ENCODE data around the gene AGAP1. TPM values are rescaled to one million over a fixed set of nuclear protein-coding genes. Genes with fewer than 3 reads are reported as not detected.

The AGAP1 gene
- total RNA-seq, 1 donor from 2014 or later = 9.0 TPM

DNA sequence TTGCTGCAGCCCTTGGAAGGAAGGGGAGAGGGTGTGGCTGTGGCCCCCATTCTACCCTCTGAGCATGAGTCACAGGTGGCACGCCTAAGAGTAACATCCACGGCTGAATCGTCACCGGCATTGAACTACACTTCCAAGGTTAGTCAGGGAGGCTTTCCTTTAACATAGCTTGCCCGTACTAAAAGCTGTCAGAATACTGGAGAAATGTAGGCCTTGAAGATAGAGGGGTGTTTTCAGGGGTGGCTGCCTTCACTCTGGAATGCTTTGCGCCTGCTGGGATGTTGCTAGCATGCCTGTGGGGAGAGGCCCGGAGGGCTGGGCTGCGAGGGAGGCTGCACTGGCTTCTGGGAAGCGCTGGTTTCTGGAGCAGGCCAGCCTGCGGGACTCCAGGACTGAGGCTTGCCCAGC, 333.7 kb downstream of the AGAP1 start:
- DNase-seq = peak; percentile 47

DNA sequence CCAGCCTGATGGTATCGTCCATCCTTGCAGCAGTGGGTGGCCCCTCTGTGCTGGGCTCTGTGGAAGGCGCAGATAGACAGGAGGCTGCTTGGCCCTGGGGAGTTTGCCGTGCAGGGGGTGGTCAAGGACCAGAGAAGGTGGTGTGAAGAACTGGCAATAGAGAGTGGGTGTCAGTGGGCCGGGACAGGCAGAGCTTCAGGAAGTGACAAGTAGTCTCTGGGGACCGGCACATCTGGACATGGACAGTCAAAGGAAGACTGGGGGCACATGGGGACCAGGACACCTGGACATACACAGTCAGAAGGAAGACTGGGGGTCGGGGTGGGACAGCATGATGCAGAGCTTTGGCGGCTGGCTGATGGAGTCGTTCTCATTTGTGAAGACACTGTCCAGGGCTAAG, 335.9 kb downstream of the AGAP1 start:
- no peak for DNase-seq

DNA sequence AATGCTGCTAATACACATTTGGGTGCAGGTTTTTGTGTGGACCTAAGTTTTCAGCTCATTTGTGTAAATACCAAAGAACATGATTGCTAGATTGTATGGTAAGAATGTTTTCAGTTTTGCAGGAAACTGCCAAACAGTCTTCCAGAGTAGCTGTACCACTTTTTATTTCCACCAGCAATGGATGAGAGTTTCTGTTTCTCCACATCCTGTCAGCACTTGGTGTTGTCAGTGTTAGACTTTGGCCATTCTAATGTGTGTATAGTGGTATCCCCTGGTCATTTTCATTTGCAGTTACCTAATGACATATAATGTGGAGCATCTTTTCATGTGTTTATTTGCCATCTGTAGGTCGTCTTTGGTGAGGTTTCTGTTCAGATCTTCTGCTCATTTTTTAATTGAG, 337.9 kb downstream of the AGAP1 start:
- no peak for DNase-seq

DNA sequence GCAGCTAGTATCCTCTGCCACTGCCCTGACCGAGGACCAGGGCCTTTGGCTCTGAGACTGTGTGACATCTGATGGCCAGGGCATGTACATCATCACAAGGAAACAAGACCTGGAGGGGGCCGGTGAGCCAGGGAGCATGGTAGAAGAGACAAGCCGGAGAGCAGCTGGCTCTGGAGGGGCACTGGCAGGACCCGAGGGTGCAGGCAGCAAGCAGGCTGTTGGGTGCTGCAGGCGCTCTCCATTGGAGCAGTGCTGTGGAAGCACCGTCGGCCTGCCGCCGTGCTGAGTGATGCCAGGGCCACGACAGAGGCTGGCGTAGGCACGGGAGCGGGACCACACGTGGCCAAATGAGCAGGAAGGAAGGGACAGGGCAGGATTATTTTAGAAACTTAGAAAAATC, 339.1 kb downstream of the AGAP1 start:
- no peak for DNase-seq

DNA sequence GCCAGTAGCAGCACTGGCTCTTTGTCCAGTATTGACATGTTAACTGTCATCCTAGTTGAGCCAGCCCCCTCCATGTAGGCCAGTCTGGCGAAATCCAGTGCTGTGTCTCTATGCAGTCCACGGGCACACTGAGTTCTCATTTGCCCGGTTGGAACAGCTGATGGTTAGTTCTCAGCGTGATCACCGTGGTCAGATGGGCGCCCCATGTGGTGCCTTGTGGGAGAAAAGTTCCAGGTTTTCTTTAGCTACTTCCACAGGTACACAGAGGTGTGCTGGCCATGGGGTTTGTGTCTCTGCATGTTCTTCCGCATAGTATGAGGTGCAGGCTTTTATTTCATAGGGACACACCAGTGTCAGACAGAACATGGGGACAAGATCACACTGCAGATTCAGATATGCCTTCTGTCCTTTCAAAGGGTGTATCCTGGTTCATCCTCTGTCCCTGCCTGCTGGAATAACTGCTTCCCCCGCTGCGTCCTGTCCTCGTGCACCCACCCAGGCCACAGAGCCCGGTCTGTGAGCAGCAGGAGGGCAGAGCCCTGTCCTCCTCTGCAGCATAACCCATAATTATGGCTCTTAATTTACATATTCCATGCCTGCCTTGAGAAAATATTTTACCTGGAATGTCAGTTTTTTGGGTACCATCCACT, 340.3 kb downstream of the AGAP1 start:
- no peak for DNase-seq

DNA sequence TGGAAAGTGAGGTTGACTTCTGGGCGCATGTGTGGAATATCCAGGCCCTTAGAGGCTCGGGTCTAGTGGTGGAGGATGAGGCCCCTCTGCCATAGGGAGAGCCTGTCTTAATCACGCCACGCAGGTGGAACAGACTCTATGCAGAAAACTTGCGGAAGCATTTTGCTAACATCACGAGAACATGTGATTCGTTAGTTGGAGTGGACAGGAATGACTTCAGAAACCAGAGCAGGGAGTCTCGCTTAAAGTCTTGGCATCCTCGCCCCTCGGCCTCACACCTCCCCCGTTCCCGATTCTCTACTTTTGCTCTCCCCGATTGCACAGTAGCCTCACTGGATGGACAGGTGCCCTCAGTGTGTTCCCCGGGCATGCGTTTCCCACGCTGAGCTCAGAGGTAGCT, 340.9 kb downstream of the AGAP1 start:
- no peak for DNase-seq

DNA sequence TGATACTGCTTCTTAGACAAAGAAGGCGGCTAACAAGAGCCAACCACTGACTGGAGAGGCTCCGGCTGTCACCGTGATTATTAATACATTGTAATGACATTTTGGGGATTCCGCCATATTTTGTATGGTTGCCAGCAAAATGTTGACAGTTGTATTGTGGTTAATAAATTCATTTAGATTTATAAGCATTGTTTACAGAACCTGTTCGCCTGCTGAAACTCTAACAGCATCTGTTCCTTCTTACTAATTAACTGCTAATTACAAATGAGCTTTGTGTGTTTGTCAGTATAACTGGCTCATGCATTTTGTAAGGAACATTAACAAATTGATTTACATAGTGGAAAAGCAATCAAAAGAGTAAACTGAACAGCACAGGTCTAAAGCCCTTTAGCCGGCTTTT, 342.0 kb downstream of the AGAP1 start:
- DNase-seq = no peak

DNA sequence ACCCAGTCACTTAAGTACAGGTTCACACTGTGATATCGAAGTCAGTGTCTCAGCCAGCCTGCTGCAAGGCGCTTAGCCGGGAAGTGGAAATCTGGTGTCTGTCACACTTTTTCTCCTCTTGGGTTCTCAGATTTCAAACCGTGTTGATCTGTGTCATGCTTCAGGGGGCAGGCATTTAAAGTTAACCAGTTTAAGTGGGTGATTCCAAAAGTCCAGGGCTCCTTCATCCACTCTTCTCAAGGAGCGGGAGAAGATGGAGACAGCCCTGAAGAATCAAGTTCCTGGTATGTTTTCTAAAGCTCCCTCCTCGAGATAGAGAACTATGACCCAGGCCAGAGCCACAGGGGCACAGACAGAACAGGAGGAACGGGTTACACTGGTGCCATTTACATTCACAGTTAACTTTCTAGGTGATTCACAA, 342.7 kb downstream of the AGAP1 start:
- DNase-seq = no peak

DNA sequence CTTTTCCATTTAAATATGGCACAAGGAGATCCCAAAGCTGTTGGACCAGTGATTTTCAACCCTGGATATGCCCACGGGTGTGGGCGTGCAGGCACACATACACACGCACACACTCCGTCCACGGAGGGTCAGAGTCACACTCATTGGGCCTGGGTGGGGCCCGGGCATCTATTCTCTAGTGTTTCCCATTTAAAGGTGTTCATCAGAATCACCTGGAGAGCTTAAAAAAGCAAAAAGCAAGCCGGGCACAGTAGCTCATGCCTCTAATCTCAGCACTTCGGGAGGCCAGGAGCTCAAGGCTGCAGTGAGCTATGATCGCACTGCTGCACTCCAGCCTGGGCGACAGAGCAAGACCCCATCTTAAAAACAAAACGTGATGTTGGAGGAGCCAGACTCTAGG, 345.4 kb downstream of the AGAP1 start:
- DNase-seq = no peak

DNA sequence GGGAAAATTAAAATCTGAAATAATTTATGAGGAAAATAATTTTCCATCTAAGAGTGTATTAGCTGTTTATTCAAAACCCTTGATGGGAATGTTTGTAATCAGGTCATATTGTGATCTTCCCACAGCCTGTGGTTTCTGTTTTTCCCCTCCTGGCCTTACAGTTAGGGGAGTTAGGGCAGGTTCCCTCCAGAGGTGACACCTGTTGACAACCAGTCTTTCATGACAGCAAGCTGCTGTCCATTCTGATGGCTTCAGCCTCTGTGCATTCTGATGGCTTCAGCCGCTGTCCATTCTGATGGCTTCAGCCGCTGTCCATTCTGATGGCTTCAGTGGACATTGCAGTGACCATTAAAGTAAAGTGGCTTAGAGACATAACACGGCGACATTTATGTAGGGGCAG, 346.1 kb downstream of the AGAP1 start:
- no peak for DNase-seq

DNA sequence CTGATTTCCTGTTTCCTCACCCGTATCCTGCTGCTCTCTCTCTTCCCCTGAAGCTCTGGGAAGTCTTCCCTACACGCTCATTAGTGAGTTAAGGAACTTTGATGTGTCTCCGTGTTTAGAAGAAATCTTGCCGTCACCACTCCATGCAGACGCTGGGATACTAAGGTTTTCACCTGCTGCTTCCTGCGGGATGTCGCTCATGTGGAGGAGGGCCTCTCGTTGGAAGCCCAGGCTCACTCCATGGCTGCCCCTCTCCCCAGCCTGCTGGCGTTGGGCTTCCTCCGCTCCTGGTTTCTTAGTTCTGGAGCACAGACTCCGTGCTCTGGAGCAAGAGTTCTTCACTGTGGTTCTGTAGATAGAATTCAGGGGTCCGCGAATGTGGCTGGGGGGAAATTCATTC, 348.0 kb downstream of the AGAP1 start:
- no peak for DNase-seq

DNA sequence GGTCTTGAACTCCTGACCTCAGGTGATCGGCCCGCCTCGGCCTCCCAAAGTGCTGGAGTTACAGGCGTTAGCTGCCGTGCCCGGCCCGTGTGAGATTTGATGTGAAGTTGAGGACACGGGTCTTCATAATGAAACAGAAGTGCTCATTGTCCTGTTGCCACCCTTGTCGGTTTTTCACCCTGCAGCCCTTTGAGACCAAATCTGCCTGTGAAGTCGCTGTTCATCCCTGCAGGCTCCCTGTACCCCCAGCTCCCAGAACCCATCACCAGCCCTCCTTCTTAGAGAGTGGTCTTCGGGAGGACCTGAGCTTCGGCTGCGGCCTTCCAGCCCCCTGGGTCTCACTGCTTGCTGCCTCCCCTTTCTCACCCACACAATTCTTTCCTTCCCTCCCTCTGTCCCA, 349.1 kb downstream of the AGAP1 start:
- no peak for DNase-seq

DNA sequence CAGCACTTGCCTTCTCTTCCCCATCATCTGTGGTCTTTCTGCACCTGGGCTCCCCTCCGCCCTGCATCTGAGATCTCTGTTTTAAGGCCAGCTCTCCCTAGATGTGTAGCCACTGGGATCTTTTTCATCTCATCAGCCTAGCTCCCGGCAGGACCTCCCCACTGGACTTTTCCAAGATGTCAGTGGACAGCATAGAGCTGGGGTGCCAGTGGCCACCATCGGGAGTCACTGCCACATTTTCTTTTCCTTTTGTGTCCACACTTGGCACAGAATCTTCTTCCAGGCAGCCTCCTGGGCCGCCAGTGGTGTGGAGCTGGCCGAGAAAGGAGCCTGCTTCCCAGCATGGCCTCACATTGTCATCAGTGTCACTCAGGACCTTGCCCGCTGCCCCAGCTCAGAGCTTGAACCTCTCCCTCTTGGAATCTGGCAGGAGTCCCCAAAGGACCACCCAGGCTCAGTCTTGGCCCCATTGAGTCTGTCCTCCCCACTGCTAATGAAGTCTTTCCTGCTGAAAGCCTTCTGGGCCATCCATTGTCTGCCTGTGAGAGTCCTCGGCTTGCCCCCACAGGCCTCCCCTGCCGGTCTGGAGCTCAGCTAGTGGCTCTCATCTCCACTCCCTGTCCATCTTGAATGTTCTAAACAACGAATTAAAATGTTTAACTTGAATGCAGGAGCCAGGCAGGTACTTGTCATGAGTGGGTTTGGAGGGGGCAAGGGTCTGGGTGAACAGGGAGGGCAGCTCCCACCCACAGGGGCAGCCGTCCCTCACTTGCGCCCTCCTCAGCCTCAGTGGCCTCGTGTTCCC, 349.9 kb downstream of the AGAP1 start:
- no peak for DNase-seq

DNA sequence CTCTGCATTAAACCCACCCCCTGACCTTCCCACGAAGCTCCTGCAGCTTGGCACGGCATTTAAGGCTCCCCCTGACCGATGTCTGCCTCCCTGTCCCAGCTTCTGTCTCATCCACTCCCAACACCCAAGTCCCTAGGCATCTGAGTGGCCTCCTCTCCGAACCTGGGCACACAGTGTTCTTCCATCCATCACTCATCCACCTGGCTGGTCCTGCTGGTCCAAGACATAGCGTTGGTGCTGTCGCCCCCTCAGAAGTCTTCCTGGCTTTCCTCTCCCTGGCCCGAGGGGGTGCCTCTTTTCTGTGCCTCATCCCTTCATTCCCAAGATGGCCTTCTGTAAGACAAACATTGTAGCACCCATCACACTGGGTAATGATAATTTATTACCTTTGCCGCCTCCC, 350.7 kb downstream of the AGAP1 start:
- no peak for DNase-seq

DNA sequence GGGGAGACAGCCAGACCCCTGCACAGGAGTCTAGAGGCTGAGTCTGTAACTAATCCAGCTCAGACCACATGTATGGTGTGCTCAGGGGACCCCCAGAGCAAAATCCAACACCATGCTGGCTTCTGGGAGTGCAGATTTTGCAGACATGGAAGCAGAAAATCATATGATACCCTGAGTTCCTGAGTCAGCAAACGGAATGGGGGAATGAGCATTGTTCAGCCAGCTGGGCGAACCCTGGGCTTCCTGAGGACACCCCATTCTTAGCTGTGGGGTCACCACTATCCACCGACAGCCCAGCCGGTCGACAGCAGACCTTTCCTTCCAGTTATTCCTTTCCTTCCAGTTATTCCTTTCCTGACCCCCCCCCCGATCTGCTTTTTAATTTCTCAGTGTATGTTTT, 351.4 kb downstream of the AGAP1 start:
- DNase-seq = no peak

DNA sequence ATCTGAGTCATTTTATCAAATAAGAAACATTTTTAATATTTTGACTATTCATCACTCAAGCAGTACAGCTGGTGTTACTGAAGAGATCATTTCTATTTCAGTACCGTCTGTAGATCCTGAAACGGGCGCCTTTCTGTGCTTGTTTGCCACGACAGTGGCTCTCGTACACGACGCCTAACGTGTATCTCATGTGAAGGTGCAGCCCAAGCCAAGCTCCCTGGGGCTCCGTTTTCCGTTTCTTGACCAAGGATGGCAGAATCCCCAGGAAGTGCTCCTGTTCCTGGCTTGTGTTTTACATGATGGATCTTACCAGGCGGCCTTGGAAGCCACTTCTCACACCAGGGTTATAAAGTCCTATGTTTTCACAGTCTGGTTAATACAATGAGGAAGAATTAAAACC, 353.7 kb downstream of the AGAP1 start:
- DNase-seq = no peak

DNA sequence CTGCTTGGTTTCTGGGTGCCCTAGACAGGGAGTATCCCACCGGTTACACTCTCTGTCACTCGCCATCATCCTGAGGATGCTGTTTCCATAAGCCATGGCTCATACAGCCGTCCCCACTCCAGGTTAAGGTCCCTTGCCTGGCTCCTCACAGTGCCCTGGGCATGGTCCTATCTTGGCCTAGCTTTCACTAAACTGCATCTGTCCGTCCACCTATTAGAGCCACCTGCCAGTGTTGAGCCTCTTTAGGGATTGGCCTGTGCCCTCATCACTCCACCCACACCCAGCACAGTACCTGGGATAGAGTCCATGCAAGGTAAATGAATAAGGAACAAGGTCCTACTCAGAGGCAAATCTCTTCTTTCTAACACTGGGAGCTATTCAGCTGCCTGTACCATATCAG, 354.2 kb downstream of the AGAP1 start:
- no peak for DNase-seq

DNA sequence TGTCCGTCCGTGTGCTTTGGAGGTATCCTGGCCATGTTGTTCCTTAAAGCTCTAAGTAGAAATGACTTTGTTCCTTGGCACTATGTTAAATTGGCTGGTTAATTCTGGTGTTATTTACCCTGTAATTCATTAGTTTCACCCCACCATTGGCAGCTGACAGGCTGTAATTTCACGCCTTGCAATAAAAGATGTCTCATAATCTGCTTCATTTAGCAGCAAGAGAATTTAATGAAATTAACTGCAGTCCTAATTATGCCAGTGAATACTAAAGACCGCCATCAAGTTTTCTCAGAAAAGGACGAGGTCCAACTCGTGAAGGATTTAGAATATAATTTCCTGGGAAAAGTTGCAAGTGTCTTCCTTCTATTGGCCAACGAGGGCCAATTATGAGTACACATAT, 355.1 kb downstream of the AGAP1 start:
- DNase-seq = no peak

DNA sequence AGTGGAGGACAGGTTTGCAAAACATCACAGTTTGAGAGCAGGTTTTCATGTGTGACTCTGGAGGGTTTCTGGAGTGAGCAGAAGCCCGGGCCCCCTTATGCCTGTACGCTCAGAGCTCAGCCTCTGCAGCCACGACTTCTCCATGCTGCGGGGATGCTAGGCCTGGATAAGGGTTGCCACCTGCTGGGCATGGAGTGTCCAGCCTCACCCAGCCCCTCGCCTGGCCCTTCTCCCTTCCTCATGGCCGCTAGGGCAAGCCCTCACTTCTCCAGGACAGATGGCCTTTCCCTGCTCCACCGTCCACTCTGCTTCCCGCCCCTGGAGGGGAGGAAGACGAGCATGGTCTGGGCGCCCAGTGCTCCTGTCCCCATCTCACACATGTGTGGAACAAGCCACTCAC, 355.6 kb downstream of the AGAP1 start:
- no peak for DNase-seq

DNA sequence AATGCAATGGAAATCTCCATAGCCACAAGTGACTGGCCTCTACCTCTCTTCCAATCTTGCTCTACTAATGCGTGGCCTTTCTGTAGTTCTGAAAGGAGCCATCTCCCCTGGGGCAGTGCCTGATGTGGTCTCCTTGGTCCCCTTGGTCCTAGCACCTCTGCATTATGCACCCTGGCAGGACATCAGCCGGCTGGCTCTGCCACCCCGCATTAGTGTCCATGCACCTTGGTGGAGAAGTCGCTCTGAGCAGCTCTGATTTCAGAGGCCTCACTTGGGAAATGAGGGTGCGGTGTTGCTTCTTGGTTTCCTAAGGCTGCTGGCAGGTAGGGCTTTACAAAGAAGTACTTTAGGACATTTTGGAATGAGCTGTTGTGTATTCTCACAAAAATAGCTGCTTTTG, 356.4 kb downstream of the AGAP1 start:
- no peak for DNase-seq

DNA sequence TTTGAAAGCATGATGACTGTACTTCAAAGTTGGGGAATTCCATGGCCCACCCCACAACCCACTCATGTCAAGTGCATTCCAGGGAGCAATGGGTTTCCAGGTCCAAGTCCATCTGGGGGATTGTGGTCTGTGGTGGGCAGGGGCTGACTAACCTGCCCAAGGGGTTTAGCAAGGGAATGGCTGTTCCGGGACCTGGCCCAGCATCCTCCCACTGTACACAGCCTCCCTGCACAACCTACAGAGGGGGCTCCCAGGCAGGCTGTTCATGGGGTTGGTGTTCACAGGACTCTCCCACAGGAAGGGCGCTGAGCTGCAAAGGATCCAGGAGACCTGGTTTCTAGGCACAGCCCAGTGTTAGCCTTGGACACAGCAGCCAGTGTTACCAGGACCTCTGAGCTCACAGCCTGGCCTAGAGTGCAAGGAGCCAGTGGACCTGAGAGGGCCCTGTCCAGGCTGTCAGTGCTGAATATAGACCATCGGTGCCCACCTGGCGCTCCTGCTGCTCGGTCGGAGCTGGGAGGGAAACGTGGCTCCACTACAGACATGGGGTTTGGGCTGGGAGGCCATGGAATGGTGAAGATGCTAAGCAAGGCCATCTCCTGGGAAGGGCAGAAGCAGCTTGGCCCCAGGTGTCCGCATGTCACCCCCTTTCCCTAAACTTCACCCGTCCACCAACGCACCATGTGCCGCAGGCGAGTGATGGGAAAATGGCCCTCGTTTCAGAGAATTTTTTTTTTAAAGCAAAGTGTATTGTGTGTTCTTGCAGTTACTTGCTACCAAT, 357.1 kb downstream of the AGAP1 start:
- DNase-seq = no peak

DNA sequence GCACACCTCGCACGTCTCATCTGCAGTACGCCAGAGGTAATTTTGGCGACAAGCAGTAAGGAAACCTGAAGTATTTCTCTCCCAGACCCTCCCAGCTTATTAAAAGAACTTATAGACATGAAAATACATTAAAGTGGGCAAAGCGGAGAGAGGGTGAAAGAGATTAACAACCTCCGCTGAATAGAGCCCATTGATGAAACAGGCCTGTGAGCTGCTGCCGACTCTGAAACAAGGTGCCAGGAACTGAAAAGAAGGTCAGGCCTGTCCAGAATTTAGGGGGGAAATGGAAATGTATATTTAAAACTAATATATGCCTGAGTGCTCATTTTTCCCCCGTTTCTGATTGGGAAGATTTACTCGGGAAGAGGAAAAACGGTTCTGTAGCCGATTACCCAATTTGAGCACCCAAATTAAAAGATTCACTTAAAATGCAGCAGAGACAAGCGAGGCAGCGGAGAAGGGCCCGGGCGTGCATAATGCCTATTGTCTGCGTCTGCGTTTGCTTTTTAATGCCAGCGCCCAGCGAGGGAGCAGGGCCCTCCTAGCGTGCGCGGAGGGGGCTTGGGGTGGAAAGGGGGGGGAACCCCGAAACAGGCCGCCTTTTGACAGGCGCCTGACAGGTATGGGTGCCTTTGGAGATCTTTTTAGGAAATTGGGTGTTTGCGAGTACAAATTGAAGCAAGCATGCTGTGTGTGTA, 358.1 kb downstream of the AGAP1 start:
- DNase-seq = no peak

DNA sequence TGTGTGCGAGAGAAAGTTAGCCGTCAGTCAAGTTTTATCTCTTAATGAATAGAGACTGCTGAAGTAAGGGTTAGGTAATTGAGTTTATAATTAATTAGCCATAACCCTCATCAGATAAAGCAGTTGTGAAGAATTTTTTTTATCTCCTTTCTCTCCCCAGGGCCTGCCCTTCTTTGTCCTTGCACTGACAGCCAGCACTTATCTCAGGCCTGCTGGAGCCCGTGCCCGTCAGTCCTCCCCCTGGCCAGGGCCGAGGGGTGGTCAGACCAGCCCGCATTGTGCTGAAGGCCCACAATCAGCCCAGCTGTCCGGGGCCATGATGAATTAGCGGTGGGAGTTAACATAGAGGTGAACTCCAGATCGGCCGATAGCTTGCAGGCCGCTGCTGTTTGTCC, 358.7 kb downstream of the AGAP1 start:
- DNase-seq = no peak
